HepG2 (cell line): ENCODE data around the gene EMC9. TPM values are rescaled to one million over a fixed set of nuclear protein-coding genes. Genes with fewer than 3 reads are reported as not detected.

Experiments
- ATM ChIP-seq: fragments of 450-650 bp; IDR thresholded peaks from 2 replicates; pipeline ENCODE4 v1.7.1; 2017; ENCODE audit warnings: mild to moderate bottlenecking, borderline replicate concordance
- CHCHD3 ChIP-seq: sonication (generic); formaldehyde crosslinking; IDR thresholded peaks from 2 replicates; pipeline ENCODE4 v1.8.0; 2022; ENCODE audit warnings: mild to moderate bottlenecking, missing genetic modification reagents, moderate library complexity
- DR1 ChIP-seq: sonication (generic); formaldehyde crosslinking; IDR thresholded peaks from 2 replicates; pipeline ENCODE4 v1.8.0; 2021; ENCODE audit warnings: mild to moderate bottlenecking, missing genetic modification reagents, inconsistent platforms
- ERF ChIP-seq: IDR thresholded peaks from 2 replicates; pipeline ENCODE4 v1.6.1; 2018; ENCODE audit warnings: missing biosample characterization, missing genetic modification reagents
- GATAD1 ChIP-seq: IDR thresholded peaks from 2 replicates; pipeline ENCODE4 v1.6.1; 2016; ENCODE audit warnings: missing genetic modification reagents, missing compliant biosample characterization
- GATAD2A ChIP-seq: IDR thresholded peaks from 2 replicates; pipeline ENCODE4 v1.6.1; 2016
- HHEX ChIP-seq: IDR thresholded peaks from 2 replicates; pipeline ENCODE4 v1.6.1; 2016; ENCODE audit warnings: control low read depth
- MAFF ChIP-seq: IDR thresholded peaks from 2 replicates; pipeline ENCODE4 v1.6.1; 2011; ENCODE audit warnings: low read depth, low read length, improper control_type of control experiment
- RFXAP ChIP-seq: sonication (generic); formaldehyde crosslinking; IDR thresholded peaks from 2 replicates; pipeline ENCODE4 v1.4.0; 2020; ENCODE audit warnings: missing genetic modification reagents, borderline replicate concordance
- RNF219 ChIP-seq: sonication (generic); formaldehyde crosslinking; IDR thresholded peaks from 2 replicates; pipeline ENCODE4 v1.5.0; 2020; ENCODE audit warnings: mild to moderate bottlenecking, missing genetic modification reagents
- SP140L ChIP-seq: sonication (generic); formaldehyde crosslinking; IDR thresholded peaks from 2 replicates; pipeline ENCODE4 v1.4.0; 2020; ENCODE audit warnings: missing genetic modification reagents, borderline replicate concordance
- TSC22D2 ChIP-seq: sonication (generic); formaldehyde crosslinking; IDR thresholded peaks from 2 replicates; pipeline ENCODE4 v1.5.1; 2020; ENCODE audit warnings: missing genetic modification reagents, mild to moderate bottlenecking, borderline replicate concordance
- ZMAT5 ChIP-seq: sonication (generic); formaldehyde crosslinking; IDR thresholded peaks from 2 replicates; pipeline ENCODE4 v1.5.0; 2020; ENCODE audit warnings: mild to moderate bottlenecking, low read depth, missing genetic modification reagents, borderline replicate concordance
- ZNF136 ChIP-seq: sonication (generic); formaldehyde crosslinking; IDR thresholded peaks from 2 replicates; pipeline ENCODE4 v1.8.1; 2022; ENCODE audit warnings: low read depth, mild to moderate bottlenecking, moderate library complexity, missing genetic modification reagents
- ZNF296 ChIP-seq: sonication (generic); formaldehyde crosslinking; conservative IDR thresholded peaks from 2 replicates; pipeline ENCODE4 v1.5.0; 2020; ENCODE audit warnings: mild to moderate bottlenecking, missing genetic modification reagents
- ZNF543 ChIP-seq: sonication (generic); formaldehyde crosslinking; IDR thresholded peaks from 2 replicates; pipeline ENCODE4 v1.4.0; 2020; ENCODE audit warnings: mild to moderate bottlenecking, missing genetic modification reagents
- ZNF552 ChIP-seq: sonication (generic); formaldehyde crosslinking; IDR thresholded peaks from 2 replicates; pipeline ENCODE4 v1.9.0; 2022; ENCODE audit warnings: missing genetic modification reagents, mild to moderate bottlenecking, borderline replicate concordance
- ZNF577 ChIP-seq: sonication (generic); formaldehyde crosslinking; IDR thresholded peaks from 2 replicates; pipeline ENCODE4 v1.4.0; 2020; ENCODE audit warnings: mild to moderate bottlenecking, low read depth, missing genetic modification reagents, borderline replicate concordance
- ZSCAN9 ChIP-seq: IDR thresholded peaks from 2 replicates; pipeline ENCODE4 v1.6.1; 2016; ENCODE audit warnings: borderline replicate concordance
- polyA plus RNA-seq, 8 experiments: library from polyadenylated mRNA; depleted of rRNA in 3 of 8; stranded (reverse) in 7 of 8; unstranded in 1 of 8; fragments of >200 nt; fragmentation: Illumina TruSeq in 4 of 8; extraction: Trizol in 4 of 8; gene quantifications; 2 replicates each; pipeline versions ENCODE4 v1.2.1 to v1.2.3, GENCODE V29; 2011 to 2016; ENCODE audit warnings: low read depth in 4 of 8, missing spikeins in 1 of 8, mixed read lengths in 1 of 8; ENCODE audit not compliant: insufficient read depth in 1 of 8
- total RNA-seq, 5 experiments: library from RNA; depleted of rRNA; stranded (reverse); fragments of >200 nt; fragmentation: Illumina TruSeq; extraction: Trizol; gene quantifications; 2 replicates each; pipeline ENCODE4 v1.2.3, GENCODE V29; 2016; ENCODE audit warnings: low read depth in 1 of 5
- TF ChIP-seq, protein P1 (sequence below): sonication (generic); formaldehyde crosslinking; IDR thresholded peaks from 2 replicates; pipeline ENCODE4 v1.4.0; 2020; ENCODE audit warnings: missing genetic modification reagents
- TF ChIP-seq, protein P2 (sequence below): sonication (generic); formaldehyde crosslinking; IDR thresholded peaks from 2 replicates; pipeline ENCODE4 v1.4.0; 2020; ENCODE audit warnings: missing genetic modification reagents, borderline replicate concordance
- TF ChIP-seq, protein P3 (sequence below): sonication (generic); formaldehyde crosslinking; conservative IDR thresholded peaks from 2 replicates; pipeline ENCODE4 v1.4.0; 2020; ENCODE audit warnings: missing genetic modification reagents

The EMC9 gene
- total and polyA plus RNA-seq, 2 of the 13 experiments (the other 11 are each of a cell fraction or from before 2014, with no cell fraction given) = 60.5 to 78.7 TPM

- peak; percentile 100; the same call in 1 of the 2 replicates for TF ChIP-seq DR1
- peak; percentile 98 for TF ChIP-seq ERF
- TF ChIP-seq ATM = no peak
- TF ChIP-seq ZSCAN9 (CRISPR knock-in tag) = peak; percentile 97
- no peak; the same call in 1 of the 2 replicates for TF ChIP-seq HHEX (CRISPR knock-in tag)
- peak; percentile 95 for TF ChIP-seq TSC22D2
- TF ChIP-seq, protein P1, sequence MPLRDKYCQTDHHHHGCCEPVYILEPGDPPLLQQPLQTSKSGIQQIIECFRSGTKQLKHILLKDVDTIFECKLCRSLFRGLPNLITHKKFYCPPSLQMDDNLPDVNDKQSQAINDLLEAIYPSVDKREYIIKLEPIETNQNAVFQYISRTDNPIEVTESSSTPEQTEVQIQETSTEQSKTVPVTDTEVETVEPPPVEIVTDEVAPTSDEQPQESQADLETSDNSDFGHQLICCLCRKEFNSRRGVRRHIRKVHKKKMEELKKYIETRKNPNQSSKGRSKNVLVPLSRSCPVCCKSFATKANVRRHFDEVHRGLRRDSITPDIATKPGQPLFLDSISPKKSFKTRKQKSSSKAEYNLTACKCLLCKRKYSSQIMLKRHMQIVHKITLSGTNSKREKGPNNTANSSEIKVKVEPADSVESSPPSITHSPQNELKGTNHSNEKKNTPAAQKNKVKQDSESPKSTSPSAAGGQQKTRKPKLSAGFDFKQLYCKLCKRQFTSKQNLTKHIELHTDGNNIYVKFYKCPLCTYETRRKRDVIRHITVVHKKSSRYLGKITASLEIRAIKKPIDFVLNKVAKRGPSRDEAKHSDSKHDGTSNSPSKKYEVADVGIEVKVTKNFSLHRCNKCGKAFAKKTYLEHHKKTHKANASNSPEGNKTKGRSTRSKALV (CRISPR knock-in tag) = peak; percentile 82; the same call in 1 of the 2 replicates
- TF ChIP-seq, protein P2, sequence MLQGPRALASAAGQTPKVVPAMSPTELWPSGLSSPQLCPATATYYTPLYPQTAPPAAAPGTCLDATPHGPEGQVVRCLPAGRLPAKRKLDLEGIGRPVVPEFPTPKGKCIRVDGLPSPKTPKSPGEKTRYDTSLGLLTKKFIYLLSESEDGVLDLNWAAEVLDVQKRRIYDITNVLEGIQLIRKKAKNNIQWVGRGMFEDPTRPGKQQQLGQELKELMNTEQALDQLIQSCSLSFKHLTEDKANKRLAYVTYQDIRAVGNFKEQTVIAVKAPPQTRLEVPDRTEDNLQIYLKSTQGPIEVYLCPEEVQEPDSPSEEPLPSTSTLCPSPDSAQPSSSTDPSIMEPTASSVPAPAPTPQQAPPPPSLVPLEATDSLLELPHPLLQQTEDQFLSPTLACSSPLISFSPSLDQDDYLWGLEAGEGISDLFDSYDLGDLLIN (CRISPR knock-in tag) = peak; percentile 81; the same call in 1 of the 2 replicates
- TF ChIP-seq ZMAT5 = no peak
- peak; percentile 91; the same call in 1 of the 2 replicates for TF ChIP-seq ZNF577 (CRISPR knock-in tag)
- TF ChIP-seq ZNF296 (CRISPR knock-in tag) = no peak
- peak; percentile 57 for TF ChIP-seq GATAD1
- no peak for TF ChIP-seq MAFF
- peak; percentile 100 for TF ChIP-seq ZNF543 (CRISPR knock-in tag)
- peak; percentile 96; the same call in 1 of the 2 replicates for TF ChIP-seq CHCHD3
- TF ChIP-seq RFXAP (CRISPR knock-in tag) = peak; percentile 91; the same call in 1 of the 2 replicates
- TF ChIP-seq, protein P3, sequence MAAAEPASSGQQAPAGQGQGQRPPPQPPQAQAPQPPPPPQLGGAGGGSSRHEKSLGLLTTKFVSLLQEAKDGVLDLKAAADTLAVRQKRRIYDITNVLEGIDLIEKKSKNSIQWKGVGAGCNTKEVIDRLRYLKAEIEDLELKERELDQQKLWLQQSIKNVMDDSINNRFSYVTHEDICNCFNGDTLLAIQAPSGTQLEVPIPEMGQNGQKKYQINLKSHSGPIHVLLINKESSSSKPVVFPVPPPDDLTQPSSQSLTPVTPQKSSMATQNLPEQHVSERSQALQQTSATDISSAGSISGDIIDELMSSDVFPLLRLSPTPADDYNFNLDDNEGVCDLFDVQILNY (CRISPR knock-in tag) = peak; percentile 87
- TF ChIP-seq RNF219 (CRISPR knock-in tag) = no peak
- peak; percentile 95; the same call in 1 of the 2 replicates for TF ChIP-seq ZNF552 (CRISPR knock-in tag)
- peak; percentile 94; the same call in 1 of the 2 replicates for TF ChIP-seq SP140L (CRISPR knock-in tag)
- TF ChIP-seq GATAD2A (CRISPR knock-in tag) = peak; percentile 97
- peak; percentile 82 for TF ChIP-seq ZNF136 (CRISPR knock-in tag)
These were observed 47.2 kb downstream of the EMC9 start, which contains the start of gene PCK2 (continued) for GRCh38 chr14:24093901-24094840.
